NCI-H2171 (cell line): ENCODE measurements around the gene KLF18.
"Not testable (repeated sequence)": the region's sequence is repeated elsewhere in the genome, so short reads cannot be mapped to it uniquely, and the experiment has no call there.

Source experiments
- DNase-seq: peaks from one replicate; lab custom pipeline; 2025; lab: John Stamatoyannopoulos, UW

Gene KLF18

DNA sequence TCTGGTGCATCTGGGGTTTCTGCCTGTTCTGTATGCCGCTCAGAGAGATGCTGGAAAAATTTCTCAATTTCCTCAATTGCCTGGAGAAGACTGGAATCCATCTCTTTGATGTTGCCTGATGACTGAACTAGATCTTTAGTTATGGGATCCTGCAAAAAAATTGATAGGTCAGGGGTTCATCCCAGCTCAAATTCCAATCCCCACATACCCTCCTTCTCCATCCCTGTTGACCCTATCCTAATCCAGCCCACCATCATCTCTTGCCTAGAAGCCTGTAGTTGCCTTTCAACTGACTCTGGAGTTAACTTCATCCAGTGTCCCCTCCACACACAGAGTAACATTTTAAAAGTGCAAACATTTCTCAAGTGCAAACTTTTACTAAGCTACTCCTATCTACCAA, at the start of gene KLF18:
KLF18 (minus strand) TSS at position 101 of the 400 bp plus-strand sequence; CDS start at position 101, 0 bp downstream.
- no peak for DNase-seq

- no peak for DNase-seq
Observed at GRCh38 chr1:44174630-44175029, 33.2 kb upstream of the KLF18 start.

GRCh38 chr1:44170281-44170823, 28.9 kb upstream of the KLF18 start:
- no peak for DNase-seq

GRCh38 chr1:44168520-44169098, 27.2 kb upstream of the KLF18 start:
- DNase-seq: no peak

DNA sequence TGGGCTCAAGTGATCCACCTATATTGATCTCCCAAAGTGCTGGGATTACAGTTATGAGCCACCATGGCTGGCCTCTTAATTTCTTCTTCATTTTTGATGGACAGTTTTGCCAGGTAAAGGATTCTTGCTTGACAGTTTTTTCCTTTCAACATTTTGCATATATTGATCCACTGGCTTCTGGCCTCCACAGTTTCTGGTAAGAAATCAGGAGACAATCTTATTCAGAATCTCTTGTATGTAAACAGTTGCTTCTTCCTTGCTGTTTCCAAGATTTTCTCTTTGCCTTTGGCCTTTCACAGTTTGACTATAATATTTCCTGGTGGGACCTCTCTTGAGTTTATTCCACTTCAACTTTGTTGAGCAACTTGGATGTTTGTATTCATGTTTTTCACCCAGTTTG, 20.1 kb upstream of the KLF18 start:
- DNase-seq: no peak

GRCh38 chr1:44158871-44159270, 17.4 kb upstream of the KLF18 start:
- DNase-seq: no peak

DNA sequence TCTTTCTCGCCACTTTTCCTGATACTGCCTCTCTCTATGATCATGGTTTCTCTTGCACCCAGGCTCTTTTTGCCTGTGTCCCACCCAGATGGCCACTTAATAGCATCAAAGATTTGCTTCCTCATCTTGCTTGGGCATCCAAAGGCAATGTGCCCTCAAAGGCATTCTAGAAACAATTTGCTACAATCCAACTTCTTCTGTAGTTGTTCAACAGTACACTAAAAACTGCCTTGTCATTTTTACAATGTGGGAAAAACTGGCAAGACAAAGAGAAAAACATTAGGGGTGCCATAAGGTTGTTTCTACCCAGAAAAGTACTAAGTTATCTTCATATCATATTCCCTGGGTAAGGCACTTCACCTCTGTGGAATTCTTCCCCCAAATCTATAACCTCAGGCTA, 16.5 kb upstream of the KLF18 start:
- no peak for DNase-seq

- no peak for DNase-seq
Observed at GRCh38 chr1:44154049-44154448, 12.6 kb upstream of the KLF18 start.

DNA sequence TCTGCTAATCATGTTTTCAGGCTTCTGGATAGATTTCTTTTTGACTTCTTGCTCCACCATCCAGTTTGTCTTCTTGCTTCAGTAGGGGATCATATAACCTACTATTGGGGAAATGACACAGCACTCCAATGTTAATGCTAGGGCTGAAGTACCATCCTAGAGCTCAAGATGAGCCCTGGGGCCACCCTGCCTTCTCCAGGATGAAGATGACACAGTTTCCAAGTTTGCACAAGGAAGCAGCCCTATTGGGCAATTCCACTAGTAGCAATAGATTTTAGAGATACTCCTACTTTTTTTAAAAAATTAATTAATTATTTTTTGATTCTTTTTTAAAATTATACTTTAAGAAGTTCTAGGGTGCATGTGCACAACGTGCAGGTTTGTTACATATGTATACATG, 11.3 kb upstream of the KLF18 start:
- DNase-seq: no peak

DNA sequence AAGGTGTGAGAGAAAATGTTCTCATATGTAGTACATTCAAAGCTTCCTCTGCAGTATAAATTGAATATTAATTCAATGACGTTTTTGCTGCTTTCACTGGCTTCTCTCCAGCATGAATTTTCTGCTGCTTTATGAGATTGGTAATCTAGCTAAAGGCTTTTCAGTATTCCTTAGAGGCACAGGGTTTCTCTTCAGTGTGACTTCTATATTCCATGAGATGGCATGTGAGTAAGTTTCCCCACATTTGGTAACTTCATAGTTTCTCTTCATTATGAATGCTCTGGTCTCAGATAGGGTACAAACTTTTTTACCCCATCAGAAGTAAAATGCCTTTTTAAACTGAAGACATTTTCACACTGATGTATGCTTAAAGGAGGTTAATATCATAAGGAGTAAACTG, 10.4 kb upstream of the KLF18 start:
- DNase-seq: no peak

GRCh38 chr1:44151332-44151731, 9.9 kb upstream of the KLF18 start:
- no peak for DNase-seq

DNA sequence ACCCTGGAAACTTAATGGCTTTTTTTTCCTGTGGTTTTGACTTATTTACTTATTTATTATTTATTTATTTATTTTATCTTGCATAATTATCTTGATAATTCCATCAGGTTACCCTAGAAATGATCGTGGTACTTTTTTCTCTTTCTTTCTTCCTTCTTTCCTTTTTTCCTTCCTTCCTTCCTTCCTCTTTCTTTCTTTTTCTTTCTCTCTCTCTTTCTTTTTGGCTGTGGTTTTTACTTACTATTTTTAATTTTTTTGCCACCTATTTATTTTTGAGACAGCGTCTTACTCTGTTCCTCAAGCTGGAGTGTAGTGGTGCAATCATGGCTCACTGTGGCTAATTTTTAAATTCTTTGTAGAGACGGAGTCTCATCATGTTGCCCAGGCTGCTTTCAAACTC, 6.2 kb upstream of the KLF18 start:
- DNase-seq: no peak

DNA sequence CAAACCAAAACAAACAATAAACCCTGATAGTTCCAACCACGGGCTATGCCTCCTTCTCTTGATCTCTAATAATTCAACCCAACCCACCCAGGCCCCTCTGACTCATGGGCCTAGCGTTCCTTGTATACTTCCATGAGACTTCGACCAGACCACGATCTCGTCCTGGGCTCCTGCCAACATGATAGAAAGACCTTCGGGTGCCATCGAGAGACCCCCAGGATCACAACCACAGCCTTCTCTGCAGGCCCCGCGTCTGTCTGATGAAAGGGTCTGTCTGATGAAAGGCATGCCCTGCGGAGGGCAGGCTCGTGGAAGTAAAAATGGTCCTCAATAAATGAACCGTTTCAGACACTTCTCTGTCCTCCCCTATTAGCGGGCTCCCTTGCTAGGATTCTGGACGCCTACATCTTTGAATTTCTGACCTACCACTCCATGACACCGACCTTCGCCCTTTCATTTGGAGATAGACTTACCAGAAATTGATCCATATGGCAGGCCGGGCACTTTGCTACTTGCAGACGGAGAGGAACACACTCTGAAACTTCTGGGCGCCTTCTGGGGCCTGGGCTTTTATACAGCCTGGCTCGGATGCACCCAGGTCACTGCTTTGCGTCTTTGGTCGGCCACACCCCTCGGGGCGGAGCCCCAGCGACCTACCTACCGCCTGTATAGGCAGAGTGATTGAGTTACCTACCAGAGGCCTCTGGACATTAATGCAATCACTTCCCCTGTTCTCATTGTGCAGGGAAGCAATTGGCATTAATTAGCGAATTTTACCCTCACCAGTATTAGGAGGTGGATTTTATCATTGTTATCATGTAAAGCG, 5.3 kb upstream of the KLF18 start:
- no peak for DNase-seq

- no peak for DNase-seq
Observed at GRCh38 chr1:44144962-44145756, 3.7 kb upstream of the KLF18 start.

- DNase-seq: not testable (repeated sequence)
Observed at GRCh38 chr1:44139565-44139964, 1.9 kb downstream of the KLF18 start.

DNA sequence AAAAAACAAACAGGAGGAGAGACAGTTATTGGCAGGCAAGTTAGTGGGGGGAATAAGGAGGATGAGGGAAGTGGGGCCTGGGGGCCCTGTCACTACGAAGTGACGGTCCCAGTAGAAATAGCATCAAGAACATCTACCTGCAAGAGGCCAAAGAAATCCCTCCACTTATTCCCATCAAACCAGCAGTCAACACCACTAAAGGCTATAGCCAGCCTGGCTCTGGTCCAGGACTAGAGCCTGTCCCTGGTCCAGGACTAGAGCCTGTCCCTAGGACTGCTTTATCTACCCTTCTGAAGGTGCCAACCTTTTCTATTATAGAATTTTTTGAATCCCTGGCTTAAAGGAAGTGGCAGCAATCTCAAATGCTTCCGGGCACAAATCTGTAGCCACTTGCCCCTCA, 3.2 kb downstream of the KLF18 start:
- no peak for DNase-seq

DNA sequence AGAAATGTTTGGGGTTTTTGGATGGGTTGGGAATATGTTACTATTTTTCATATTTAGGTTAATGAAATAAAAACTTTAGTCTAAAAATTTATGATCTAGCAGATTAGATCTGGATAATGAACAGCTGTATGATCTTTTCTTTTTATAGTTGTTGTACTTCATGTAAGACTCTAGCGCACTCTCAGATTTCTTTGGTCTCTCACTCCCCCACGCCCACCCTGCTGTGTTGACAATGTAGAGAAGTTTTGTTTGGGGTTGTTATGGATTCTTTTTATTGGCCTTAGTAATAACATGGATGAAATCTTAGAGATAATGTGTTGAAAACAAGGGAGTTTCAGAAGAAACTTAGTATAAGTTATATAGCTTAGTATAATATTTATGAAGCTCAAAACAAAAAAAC, 5.5 kb downstream of the KLF18 start:
- no peak for DNase-seq

DNA sequence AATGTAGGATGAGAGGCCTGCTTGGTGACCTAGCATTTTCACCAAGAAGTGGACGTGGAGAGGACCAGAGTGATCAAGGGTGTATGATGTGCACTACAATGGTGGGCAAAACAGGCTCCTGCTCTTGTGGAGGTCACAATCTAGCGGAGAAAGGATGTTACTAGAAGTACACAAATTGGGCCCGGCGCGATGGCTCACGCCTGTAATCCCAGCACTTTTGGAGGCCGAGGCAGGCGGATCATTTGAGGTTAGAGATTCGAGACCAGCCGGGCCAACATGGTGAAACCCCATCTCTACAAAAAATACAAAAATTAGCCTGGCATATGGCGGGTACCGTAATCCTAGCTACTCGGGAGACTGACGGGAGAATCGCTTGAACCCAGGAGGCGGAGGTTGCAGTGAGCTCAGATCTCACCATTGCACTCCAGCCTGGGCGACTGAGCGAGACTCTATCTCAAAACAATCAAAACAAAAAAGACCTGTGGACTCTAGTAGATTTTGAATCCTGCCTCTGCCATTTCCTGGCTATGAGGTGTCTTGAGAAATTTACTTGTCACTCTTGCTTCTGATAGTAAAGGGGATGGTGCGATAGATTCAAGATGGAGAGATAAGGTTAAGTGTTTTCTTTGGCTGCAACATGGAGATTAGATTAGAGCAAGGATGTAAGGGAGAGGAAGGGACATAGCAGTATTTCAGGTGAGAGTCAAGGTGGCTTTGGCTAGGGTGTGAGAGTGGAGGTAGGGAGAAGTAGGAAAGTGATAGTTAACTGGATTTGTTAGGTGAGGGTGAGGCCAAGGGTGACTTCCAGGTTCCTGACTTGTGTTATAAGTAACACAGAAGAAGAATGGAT, 7.1 kb downstream of the KLF18 start:
- no peak for DNase-seq

DNA sequence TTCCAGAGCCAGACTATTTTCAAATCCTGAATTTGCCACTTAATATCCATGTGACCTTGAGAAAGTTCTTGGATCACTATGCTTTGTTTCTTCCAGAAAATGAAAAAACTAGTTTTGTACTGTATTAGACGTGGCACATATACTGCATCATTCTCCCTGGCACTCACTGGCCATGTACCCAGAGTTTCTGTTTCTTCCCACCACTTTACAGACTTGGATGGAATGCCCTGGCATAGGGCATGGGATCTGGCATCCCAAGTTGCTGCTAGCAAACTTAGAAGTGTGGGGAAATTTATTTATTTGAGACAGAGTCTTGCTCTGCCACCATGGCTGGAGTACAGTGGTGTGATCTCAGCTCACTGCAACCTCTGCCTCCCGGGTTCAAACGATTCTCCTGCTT, 10.0 kb downstream of the KLF18 start:
- DNase-seq: no peak

DNA sequence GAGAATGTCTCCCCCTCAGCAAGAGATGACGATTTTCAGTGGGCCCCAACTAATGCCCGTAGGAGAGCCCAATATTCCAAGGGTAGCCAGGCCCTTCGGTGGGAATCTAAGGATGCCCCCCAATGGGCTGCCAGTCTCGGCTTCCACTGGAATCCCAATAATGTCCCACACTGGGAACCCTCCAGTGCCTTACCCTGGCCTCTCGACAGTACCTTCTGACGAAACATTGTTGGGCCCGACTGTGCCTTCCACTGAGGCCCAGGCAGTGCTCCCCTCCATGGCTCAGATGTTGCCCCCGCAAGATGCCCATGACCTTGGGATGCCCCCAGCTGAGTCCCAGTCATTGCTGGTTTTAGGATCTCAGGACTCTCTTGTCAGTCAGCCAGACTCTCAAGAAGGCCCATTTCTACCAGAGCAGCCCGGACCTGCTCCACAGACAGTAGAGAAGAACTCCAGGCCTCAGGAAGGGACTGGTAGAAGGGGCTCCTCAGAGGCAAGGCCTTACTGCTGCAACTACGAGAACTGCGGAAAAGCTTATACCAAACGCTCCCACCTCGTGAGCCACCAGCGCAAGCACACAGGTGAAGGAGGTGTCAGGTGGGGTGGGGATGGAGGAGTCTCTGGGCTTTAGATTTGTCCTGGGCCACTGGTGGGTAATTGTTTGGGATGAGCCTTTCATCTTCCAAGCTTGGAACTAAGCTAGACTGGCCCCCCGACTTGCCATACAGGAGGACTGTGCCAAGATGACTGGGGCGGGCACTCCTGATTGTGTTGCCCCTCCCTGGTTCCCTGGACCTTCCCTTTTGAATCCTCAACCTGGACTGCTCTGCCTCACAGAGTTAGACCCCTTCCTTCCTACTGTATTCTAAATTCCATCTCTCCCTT, 11.6 kb downstream of the KLF18 start:
- DNase-seq: no peak
